ENCODE results near the gene AMZ2. TPM values are rescaled to one million over a fixed set of nuclear protein-coding genes. Genes with fewer than 3 reads are reported as not detected.

Gene AMZ2
- total RNA-seq, 2 donors from 2014 or later = 57.3 to 62.8 TPM

GRCh38 chr17:68238164-68238870 lies 9.5 kb upstream of the AMZ2 start:
- Histone ChIP-seq H3K4me1 (peaks cover 0 to 23% of the 10 kb centered on the region in 2 donors), H3K36me3 (no peaks in the 10 kb centered on the region), H3K9me3 (no peaks in the 10 kb centered on the region), H3K27ac (peak overlapping the region; percentile 73 to 83), H3K27me3 (no peaks in the 10 kb centered on the region), H3K4me3 (no peak overlapping the region)
- no peak for DNase-seq (ENCODE audit: low spot score)
- TF ChIP-seq, protein P1, sequence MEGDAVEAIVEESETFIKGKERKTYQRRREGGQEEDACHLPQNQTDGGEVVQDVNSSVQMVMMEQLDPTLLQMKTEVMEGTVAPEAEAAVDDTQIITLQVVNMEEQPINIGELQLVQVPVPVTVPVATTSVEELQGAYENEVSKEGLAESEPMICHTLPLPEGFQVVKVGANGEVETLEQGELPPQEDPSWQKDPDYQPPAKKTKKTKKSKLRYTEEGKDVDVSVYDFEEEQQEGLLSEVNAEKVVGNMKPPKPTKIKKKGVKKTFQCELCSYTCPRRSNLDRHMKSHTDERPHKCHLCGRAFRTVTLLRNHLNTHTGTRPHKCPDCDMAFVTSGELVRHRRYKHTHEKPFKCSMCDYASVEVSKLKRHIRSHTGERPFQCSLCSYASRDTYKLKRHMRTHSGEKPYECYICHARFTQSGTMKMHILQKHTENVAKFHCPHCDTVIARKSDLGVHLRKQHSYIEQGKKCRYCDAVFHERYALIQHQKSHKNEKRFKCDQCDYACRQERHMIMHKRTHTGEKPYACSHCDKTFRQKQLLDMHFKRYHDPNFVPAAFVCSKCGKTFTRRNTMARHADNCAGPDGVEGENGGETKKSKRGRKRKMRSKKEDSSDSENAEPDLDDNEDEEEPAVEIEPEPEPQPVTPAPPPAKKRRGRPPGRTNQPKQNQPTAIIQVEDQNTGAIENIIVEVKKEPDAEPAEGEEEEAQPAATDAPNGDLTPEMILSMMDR (IDR thresholded peaks at IDR 0.05) = no peak

DNA sequence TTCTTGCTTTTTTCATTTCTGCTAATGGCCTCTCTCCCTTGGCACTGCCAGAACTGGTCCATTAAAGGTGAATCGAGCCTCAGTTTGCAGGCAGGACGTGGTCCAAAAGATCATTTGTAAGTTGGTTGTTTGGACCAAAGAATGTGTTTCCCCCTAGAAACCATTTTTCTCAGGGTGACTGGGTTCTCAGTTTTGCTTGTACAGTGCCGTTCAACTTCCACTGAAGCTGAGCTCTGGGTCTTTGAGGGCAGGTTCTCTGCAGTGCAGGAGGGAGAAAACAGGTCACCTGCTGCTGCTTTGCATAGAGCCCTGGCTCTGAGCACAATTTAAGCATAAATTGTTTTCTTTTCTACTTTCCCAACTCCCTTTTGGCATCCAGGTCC lies 9.0 kb upstream of the AMZ2 start:
- Histone ChIP-seq H3K36me3 (no peaks in the 10 kb centered on the region), H3K27ac (peak overlapping the region in 1 of 2 donors; percentile 73), H3K9me3 (no peaks in the 10 kb centered on the region), H3K4me1 (peaks cover 0 to 20% of the 10 kb centered on the region in 2 donors), H3K4me3 (no peak overlapping the region), H3K27me3 (no peaks in the 10 kb centered on the region)
- no peak for DNase-seq (ENCODE audit: low spot score)
- TF ChIP-seq, protein P1 (IDR thresholded peaks at IDR 0.05) = no peak

DNA sequence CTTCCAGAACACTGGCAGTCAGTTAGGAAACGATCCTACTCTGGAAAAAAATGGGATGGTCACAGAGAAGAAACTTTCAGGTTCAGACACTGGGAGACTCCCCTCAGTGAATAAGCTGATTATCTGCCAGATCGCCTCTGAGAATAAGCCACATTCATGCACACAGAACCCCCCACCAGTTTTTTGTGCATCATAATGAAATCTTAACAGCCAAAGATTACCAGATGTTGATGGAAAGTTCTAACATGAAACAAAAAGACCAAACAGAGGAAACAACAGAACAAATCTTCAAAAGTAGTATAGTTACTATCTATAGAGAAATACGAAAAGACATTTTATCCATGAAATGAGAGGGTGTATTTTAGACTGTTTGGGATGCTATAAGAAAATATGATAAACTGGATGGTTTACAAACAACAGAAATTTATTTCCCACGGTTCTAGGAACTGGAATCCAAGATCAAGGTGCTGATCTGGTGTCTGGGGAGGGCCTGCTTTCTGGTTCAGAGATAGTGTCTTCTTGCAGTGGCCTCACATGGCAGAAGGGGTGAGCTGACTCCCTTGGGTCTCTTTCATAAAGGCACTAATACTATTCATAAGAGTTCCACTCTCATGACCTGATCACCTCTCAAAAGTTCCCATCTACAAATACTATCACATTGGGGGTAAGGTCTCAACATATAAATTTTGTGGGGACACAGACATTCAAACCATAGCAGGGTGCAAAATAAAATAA lies 8.0 kb upstream of the AMZ2 start:
- no peaks in the 10 kb centered on the region for H3K36me3 ChIP-seq
- no peaks in the 10 kb centered on the region for H3K27me3 ChIP-seq
- peaks cover 0 to 11% of the 10 kb centered on the region in 2 donors for H3K4me1 ChIP-seq
- TF ChIP-seq, protein P1 (IDR thresholded peaks at IDR 0.05) = no peak
- H3K9me3 ChIP-seq = no peaks in the 10 kb centered on the region
- no peak overlapping the region for H3K4me3 ChIP-seq
- no peak overlapping the region for H3K27ac ChIP-seq
- no peak for DNase-seq (ENCODE audit: low spot score)

DNA sequence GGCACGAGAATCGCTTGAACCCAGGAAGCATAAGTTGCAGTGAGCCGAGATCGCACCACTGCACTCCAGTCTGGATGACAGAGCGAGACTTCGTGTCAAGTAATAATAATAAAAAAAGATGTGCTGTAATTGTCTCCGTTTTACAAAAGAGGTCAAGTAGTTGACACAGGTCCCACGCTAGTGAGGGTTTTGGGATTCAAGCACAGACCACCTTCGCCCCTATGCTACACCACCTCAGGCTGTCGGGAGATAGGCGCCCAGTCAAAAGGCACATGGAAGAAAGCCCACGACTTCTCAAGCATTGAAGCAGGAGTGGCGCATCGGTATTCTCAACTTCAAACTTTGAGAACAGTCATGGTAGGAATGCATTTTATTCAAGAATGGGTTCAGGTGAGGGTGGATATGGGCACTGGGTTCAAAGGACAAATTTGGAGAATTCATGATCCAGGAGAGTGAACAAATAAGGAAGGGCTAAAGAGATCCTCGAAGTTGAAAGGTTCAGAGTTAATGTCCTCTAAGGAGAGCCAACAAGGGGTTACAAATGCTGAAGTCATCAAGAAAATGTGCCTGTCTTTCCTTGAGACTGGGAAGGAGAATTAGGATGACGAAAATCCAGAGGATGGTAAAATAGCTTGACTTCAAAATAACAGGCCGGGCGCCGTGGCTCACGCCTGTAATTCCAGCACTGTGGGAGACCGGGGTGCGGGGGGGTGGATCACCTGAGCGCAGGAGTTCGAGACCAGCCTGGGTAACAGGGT lies 1.4 kb upstream of the AMZ2 start:
- peak overlapping the region; percentile 98 for H3K27ac ChIP-seq
- no peaks in the 10 kb centered on the region for H3K9me3 ChIP-seq
- no peaks in the 10 kb centered on the region for H3K27me3 ChIP-seq
- DNase-seq (ENCODE audit: low spot score) = no peak
- H3K36me3 ChIP-seq = no peaks in the 10 kb centered on the region
- H3K4me1 ChIP-seq = peaks cover 0 to 15% of the 10 kb centered on the region in 2 donors
- TF ChIP-seq, protein P1 (IDR thresholded peaks at IDR 0.05) = no peak
- H3K4me3 ChIP-seq = peak overlapping the region in 1 of 2 donors; percentile 74

DNA sequence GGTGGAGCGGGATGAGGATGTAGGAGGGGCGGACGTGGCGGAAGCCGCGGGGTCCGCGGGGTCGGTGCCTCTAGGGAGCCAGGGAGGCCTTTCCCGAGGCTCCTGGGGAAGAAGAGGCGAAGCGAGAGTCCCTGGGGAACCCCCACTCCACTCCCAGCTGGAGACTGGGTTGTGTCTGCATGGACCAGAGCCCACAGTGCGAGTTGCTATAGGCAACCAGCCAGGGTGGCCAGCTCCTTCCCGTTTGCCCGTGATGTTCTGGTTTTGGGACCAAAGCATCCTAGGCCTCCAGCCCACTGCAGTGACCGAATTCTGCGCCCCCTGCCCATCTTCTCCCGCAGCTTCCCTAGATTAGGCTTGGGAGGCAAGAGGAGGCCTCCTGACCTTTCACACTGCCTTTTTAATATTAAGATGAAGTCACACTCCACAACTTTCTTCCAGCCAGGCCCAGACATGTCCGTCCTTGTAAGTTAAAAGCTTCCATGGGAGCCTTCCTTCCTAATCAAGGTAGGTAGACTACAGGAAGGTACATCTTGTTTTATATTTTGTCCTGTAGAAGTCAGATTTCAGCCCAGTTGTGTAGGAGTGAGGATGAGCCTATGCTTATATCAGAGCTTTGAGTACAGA lies 469 bp downstream of the AMZ2 start:
- no peaks in the 10 kb centered on the region for H3K27me3 ChIP-seq
- H3K27ac ChIP-seq = peak overlapping the region; percentile 98
- DNase-seq (ENCODE audit: low spot score) = peak; percentile 73
- no peaks in the 10 kb centered on the region for H3K36me3 ChIP-seq
- peaks cover 0 to 15% of the 10 kb centered on the region in 2 donors for H3K4me1 ChIP-seq
- no peaks in the 10 kb centered on the region for H3K9me3 ChIP-seq
- H3K4me3 ChIP-seq = peak overlapping the region; percentile 74 to 86
- TF ChIP-seq, protein P1 (IDR thresholded peaks at IDR 0.05) = no peak
